ENCODE measurements around the gene BSG. TPM values are rescaled to one million over a fixed set of nuclear protein-coding genes. Genes with fewer than 3 reads are reported as not detected.

The BSG gene
- total and polyA plus RNA-seq, 9 of the 15 experiments (the other 6 are each of a cell fraction or from before 2014, with no cell fraction given) = 4.6 to 495 (median 187) TPM

- TF ChIP-seq DPF2 (IDR thresholded peaks at IDR 0.05) (no peak), CHAMP1 (IDR thresholded peaks at IDR 0.05) (no peak), MLLT1 (IDR thresholded peaks at IDR 0.05) (no peak), FIP1L1 (IDR thresholded peaks at IDR 0.05; ENCODE audit: low read depth, low read length, poor library complexity, severe bottlenecking) (peak; percentile 0), TFAM (CRISPR knock-in tag; conservative IDR thresholded peaks at IDR 0.05) (no peak), ZNF696 (CRISPR knock-in tag; conservative IDR thresholded peaks at IDR 0.05) (no peak), NBN (IDR thresholded peaks at IDR 0.05; ENCODE audit: low read depth) (no peak), HSF4 (CRISPR knock-in tag; IDR thresholded peaks at IDR 0.05; ENCODE audit: borderline replicate concordance) (no peak), NELFE (IDR thresholded peaks at IDR 0.05; ENCODE audit: insufficient read depth, insufficient read length) (no peak), SRSF7 (optimal IDR thresholded peaks at IDR 0.05; ENCODE audit: low read depth, low read length) (no peak), RBM17 (IDR thresholded peaks at IDR 0.05; ENCODE audit: borderline replicate concordance, low read depth, low read length) (no peak)
Measured at GRCh38 chr19:610071-610800, 37.8 kb downstream of the BSG start (continued).
